GM18519 (cell line): ENCODE measurements around the gene SCN4A.

Experiments
- ATAC-seq: cut with Tn5 transposase; IDR thresholded peaks from one replicate; pipeline ENCODE4 v1.9.1; 2021; ENCODE audit warnings: mild to moderate bottlenecking, moderate library complexity; ENCODE audit not compliant: unreplicated experiment, low FRiP score

The SCN4A gene

DNA sequence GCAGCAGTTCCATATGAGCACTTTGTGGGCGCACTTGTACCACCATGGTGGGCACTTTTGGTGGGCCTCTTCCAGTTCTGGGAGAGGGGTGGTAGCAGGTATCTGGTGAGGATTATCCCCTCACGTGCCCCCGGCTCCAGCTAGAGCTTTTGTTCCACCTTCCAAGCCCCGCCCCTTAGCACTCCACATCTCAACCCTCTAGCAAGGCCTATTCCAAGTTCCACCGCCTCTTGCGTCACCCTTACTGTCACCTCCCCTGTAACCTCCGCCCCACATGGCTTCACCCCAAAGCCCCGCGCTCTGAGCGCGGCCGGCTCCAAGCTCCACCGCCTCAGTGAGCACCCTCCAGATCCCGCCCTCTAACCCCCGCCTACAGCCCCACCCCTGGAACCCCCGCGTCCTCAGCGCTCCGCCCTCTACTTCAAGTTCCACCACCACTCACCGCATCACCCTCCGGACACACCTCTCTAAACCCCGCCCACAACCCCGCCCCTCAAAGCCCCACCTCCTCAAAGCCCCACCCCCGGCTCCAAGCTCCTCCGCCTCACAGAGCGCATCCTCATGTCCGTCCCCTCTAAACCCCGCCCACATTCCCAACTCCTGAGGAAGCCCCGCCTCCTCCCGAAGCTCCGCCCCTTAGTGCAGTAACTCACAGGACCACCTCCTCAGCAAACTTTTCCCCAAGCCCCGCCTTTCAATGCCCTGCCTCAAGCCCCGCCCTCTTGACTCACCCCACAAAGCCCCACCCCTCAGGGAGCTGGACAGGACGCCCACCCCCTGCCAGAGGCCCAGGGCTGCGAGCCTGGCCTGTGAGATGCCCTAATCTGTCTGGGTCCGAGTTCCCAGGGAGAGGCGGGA lies 11.1 kb downstream of the SCN4A start:
- no peak for ATAC-seq

DNA sequence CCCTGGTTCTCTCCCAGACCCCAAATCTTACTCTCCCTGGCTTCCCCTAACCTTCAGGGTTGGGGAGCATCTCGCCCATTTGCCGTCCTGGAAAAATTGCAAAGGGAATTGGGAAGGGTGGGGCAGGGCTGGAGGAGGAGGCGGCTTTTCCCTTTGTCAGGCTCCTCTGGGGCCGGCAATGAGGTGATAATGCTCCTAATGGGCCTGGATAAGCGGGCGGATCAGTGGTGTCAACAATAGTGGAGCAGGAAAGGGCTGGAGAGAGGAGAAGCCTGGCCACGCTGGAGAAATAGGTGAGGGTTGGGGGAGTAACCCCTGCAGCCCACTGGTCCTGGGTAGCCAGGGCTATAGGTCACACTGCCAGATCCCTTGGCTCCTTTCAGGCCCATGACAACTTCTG lies 12.3 kb downstream of the SCN4A start:
- ATAC-seq: no peak

GRCh38 chr17:63960006-63960405 lies 12.7 kb downstream of the SCN4A start:
- ATAC-seq: no peak

DNA sequence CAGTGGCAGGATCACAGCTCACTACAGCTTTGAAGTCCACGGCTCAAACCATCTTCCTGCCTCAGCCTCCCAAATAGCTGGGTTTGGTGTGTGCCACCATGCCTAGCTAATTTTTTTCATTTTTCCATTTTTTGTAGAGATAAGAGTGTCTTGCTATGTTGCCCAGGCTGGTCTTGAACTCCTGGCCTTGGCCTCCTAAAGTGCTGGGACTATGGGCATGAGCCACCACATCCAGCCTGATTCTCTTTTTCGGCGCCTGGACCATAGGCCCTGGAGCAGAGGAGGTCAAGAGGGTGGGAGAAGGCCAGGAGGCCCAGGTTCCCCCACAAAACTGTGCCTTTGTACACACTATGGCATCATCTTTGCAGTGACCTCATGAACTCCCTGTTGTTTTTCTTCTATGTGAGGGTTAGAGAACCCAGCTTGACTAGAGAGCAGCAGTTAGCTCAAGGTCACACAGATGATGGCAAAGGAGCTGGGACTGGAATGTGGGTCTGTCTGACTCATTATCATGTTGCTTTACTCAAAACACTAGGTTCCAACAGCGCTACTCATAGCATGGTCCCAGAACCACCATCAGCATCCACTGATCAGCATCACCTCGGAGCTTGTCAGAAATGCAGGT lies 16.3 kb downstream of the SCN4A start:
- ATAC-seq: no peak

GRCh38 chr17:63955791-63956190 lies 16.9 kb downstream of the SCN4A start:
- no peak for ATAC-seq

- no peak for ATAC-seq
Measured at GRCh38 chr17:63955232-63955631, 17.5 kb downstream of the SCN4A start.

DNA sequence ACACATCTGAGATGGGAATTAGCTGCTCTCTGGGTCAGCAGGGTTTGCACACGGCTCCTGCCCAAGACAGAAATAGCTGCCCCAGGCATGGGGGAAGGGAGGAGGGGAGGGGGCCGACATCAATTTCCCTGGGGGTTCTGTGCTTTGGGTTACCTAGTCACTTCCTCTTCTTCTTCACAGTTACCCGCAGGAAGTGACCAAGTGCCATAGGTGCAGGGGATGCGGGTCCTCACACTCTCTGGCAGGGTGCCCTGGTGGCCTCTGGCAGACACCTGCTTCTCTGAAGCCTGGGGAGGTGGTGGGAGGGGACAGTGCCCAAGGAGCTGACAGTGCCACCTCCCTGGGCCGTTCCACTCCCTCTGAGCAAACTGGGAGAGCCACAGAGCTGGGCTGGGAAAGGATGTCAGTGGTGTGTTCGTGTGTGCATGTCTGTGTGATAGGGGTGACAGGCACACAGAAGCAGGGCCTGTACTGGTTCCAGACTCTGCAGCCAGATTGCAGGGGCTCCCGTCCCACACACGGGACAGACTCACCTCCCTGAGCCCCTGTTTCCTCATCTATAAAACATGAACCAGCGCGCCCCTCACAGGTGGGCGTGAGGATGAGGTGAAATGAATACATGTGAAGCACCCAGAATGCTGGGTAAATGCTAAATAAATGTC lies 18.2 kb downstream of the SCN4A start:
- no peak for ATAC-seq

DNA sequence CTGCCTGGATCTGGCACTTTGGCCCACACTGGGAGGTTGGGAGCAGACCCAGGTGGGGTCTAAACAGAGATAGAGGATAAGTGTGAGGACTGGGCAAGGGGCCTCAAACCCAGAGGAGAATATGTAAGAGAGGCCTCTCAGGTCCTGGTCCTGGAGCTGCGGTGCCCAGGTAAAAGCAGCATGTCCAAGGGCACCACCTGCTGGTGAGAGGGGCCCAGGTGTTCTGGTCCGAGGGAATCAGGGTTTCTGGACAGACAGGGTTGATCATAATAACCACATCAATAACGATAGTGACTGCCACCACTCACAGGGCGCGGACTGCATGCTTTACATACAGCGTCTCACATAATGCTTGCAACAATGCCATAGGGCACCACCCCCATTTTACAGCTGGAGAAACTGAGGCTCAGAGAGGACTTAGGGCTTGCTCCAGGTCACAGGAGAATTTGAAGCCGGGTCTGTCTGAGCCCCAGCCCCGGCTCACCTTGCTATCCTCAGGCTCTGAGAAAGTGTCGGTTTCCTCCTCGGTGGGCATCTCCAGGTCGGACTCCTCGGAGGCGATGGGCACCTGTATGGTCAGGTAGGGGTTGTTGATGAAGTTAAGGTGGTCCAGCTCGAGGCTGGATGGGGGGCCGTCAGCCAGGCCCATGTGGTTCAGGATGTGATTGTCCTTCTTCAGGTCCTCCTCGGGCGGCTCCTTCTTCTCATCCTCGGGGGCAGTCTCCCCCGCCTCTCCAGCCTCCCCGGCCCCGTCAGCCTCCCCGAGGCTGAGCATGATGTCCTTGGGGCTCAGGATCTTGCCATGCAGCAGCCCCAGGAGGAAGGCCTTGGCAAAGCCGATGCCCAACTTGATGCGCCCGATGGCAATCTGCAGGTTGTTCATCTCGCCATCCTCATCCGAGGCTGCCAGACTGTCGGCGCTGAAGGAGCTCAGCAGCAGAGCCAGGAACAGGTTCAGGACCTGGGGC lies 21.5 kb downstream of the SCN4A start:
- ATAC-seq: no peak

- ATAC-seq: no peak
Measured at GRCh38 chr17:63949576-63950250, 23.0 kb downstream of the SCN4A start.

DNA sequence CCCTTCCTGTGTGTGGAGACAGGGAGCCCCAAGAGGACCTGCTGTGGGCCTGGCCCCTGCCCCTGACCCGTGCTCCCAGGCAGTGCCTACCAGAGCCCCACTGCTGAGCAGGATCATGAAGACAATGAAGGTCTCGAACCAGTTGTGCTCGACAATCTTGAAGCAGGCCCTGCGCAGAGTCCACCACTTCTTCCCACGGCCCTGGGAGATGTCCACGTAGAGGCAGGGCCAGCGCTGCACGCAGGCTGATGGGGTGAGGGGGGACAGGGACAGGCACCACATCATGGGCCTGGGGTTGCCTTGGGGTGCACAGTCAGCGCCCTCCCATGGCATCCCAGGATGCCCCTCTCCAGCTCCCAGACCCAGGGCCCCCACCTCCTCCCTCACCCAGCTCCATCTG lies 24.2 kb downstream of the SCN4A start:
- ATAC-seq: no peak

GRCh38 chr17:63947711-63948330 lies 24.9 kb downstream of the SCN4A start:
- ATAC-seq: no peak

- ATAC-seq: no peak
Measured at GRCh38 chr17:63946440-63947363, 26.0 kb downstream of the SCN4A start.

GRCh38 chr17:63945784-63946439 lies 26.8 kb downstream of the SCN4A start:
- ATAC-seq: no peak

DNA sequence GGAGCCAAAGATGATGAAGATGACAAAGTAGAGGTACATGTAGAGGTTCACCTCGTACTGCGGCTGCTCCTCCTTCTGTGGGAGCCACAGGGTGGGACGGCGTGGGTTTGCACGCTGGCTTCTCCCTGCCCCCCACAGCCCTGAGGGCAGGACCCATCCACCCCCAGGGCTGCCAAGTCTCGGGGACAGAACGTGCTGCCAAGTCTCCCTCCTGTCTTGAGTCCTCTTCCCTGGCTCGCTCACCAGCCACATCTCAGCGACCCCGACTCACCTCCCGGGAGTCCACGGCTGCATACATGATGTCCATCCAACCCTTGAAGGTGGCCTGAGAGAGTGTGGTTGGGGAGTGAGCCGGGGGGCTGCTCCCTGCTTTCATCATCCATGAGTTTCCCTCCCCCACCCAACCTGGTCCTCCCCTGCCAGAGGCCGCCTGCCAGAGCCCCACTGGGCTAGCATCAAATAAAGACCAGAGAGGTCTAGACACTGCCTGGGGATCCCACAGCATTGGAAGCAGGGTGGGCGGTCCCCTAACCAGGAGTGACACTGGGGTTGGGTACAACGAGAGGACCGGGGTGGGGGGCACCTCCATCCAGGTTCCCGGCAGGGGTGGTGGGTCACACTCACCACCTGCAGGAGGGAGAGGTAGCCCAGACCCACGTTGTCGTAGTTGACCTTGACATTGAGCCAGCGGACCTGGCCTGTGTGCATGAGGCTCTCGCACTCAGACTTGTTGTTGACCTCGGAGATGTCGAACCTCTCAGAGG lies 27.8 kb downstream of the SCN4A start:
- ATAC-seq: no peak

DNA sequence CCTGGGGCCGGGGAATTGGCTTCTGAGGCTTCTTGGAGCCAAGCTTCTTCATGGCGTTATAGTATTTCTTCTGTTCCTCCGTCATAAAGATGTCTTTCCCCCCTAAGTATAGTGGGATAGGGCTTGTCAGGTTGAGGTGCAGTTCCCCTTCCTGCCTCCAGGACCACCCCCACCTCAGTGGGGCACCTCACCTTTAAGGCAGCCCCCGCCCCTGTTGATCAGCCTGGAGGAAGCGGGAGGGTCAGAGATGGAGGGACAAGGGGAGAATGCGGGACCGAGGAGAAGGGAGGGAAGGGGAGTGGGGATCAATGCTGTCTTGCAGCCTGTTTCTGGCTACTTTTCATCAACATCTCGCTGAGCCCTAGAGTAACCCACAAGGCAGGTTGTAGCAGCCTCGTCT lies 29.0 kb downstream of the SCN4A start:
- no peak for ATAC-seq

DNA sequence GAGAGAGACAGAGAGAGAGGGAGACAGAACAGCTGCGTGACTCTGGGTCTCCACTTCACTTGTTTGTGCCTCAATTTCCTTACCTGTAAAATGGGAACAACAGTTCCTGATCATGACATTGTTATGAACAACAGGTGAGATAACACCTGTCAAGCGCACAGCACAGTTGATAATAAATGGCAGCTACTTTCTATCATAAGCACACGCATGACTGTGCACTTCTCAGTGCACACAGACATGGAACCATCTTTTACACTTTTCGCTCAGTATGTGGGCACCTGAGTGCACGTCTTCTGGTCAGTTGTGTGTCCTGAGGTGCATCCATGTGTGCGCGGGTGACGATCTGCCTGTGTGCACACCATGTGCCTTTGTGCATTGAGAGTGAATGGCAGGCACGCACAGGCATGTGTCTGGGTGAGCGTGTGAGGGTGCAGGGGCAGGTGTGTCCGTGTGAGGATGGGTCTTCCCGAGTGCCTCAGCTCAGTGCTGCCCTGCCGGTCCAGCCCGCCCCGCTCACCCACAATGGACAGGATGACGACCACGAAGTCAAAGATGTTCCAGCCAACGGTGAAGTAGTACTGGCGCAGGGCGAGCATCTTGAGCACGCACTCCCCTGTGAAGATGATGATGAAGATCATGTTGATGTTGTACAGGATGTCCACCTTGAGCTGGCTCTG lies 30.3 kb downstream of the SCN4A start:
- ATAC-seq: no peak

GRCh38 chr17:63941751-63942150 lies 31.0 kb downstream of the SCN4A start:
- no peak for ATAC-seq
